A673 (cell line): ENCODE data around the gene KCNJ10. TPM values are rescaled to one million over a fixed set of nuclear protein-coding genes. Genes with fewer than 3 reads are reported as not detected.

Experiments
- BruUV-seq: library from RNA; stranded (reverse); fragments of 400-500 nt; replicated peaks from 2 replicates; lab custom pipeline; 2021; lab: Mats Ljungman, UMichigan
- CTCF ChIA-PET: fragments of 300-600 bp; sonication (Branson Sonifier 250); formaldehyde crosslinking; loops from one replicate; lab custom pipeline; 2022; ENCODE audit warnings: antibody characterized with exemption; lab: Charles Lee
- POLR2A ChIA-PET: fragments of 300-600 bp; sonication (Branson Sonifier 250); formaldehyde crosslinking; loops from one replicate; lab custom pipeline; 2022; ENCODE audit warnings: antibody characterized with exemption; ENCODE audit not compliant: low non-redundant PET; lab: Charles Lee
- DNase-seq: peaks from one replicate; pipeline ENCODE4 v3.0.0-alpha.2; 2015; ENCODE audit warnings: low spot score
- H3K27ac ChIP-seq: fragments of 200-600 bp; sonication (generic); 2 replicates; pipeline ENCODE4 v1.5.1; 2016; ENCODE audit warnings: mixed run types, low read depth, mild to moderate bottlenecking, mixed read lengths, antibody characterized with exemption, low read length; ENCODE audit not compliant: poor library complexity, severe bottlenecking
- H3K27me3 ChIP-seq: fragments of 200-600 bp; sonication (generic); replicated peaks from 2 replicates; pipeline ENCODE4 v1.6.1; 2017; ENCODE audit warnings: mixed run types, low read depth, mild to moderate bottlenecking, mixed read lengths, antibody characterized with exemption, low read length; ENCODE audit not compliant: insufficient read depth, poor library complexity
- H3K36me3 ChIP-seq: fragments of 200-600 bp; sonication (generic); 2 replicates; pipeline ENCODE4 v1.6.1; 2016; ENCODE audit warnings: mixed run types, mild to moderate bottlenecking, mixed read lengths, antibody characterized with exemption, low read length; ENCODE audit not compliant: insufficient read depth, poor library complexity, severe bottlenecking
- H3K4me1 ChIP-seq: fragments of 200-600 bp; sonication (generic); 2 replicates; pipeline ENCODE4 v1.6.1; 2017; ENCODE audit warnings: mixed run types, mild to moderate bottlenecking, mixed read lengths, antibody characterized with exemption, low read length; ENCODE audit not compliant: insufficient read depth, poor library complexity, severe bottlenecking
- H3K4me3 ChIP-seq: fragments of 200-600 bp; sonication (generic); 2 replicates; pipeline ENCODE4 v1.5.1; 2016; ENCODE audit warnings: low read depth, mixed run types, mild to moderate bottlenecking, mixed read lengths, low read length; ENCODE audit not compliant: poor library complexity, severe bottlenecking
- H3K9me3 ChIP-seq: fragments of 200-600 bp; sonication (generic); 2 replicates; pipeline ENCODE4 v1.6.1; 2016; ENCODE audit warnings: mixed run types, low read depth, mild to moderate bottlenecking, mixed read lengths, antibody characterized with exemption, low read length; ENCODE audit not compliant: poor library complexity, severe bottlenecking
- EZH2 ChIP-seq: fragments of 200-600 bp; sonication (generic); IDR thresholded peaks from 2 replicates; pipeline ENCODE4 v1.6.1; 2017; ENCODE audit warnings: borderline replicate concordance, low read depth, mild to moderate bottlenecking, mixed read lengths, antibody characterized with exemption, low read length; ENCODE audit not compliant: poor library complexity, severe bottlenecking
- intact Hi-C: fragments of 100-400 bp; cut with micrococcal nuclease; formaldehyde crosslinking; loops from one replicate; pipeline ENCODE4 v1.10.0; 2022; ENCODE audit not compliant: unreplicated experiment
- total RNA-seq: library from RNA; stranded (reverse); gene quantifications from 2 replicates; pipeline ENCODE4 v1.2.3, GENCODE V29; 2021
- TF ChIP-seq, protein P1 (sequence below): fragments of 300-800, 200-600 bp; sonication (generic); conservative IDR thresholded peaks from 2 replicates; pipeline ENCODE4 v1.5.1; 2017; ENCODE audit warnings: low read depth, mild to moderate bottlenecking, antibody characterized with exemption, low read length, moderate library complexity, mixed read lengths

KCNJ10 gene
- total RNA-seq, 1 experiment from 2014 or later, result not detected

GRCh38 chr1:160064746-160065145 lies 5.2 kb downstream of the KCNJ10 start:
- intact Hi-C loops, result no loop called here
- Histone ChIP-seq H3K4me3 (no peak overlapping the region), H3K27ac (no peak overlapping the region), H3K9me3 (no peaks in the 10 kb centered on the region), H3K27me3 (peaks cover 4% of the 10 kb centered on the region), H3K4me1 (no peaks in the 10 kb centered on the region), H3K36me3 (no peaks in the 10 kb centered on the region)
- TF ChIP-seq EZH2, result no peak
- TF ChIP-seq, protein P1, sequence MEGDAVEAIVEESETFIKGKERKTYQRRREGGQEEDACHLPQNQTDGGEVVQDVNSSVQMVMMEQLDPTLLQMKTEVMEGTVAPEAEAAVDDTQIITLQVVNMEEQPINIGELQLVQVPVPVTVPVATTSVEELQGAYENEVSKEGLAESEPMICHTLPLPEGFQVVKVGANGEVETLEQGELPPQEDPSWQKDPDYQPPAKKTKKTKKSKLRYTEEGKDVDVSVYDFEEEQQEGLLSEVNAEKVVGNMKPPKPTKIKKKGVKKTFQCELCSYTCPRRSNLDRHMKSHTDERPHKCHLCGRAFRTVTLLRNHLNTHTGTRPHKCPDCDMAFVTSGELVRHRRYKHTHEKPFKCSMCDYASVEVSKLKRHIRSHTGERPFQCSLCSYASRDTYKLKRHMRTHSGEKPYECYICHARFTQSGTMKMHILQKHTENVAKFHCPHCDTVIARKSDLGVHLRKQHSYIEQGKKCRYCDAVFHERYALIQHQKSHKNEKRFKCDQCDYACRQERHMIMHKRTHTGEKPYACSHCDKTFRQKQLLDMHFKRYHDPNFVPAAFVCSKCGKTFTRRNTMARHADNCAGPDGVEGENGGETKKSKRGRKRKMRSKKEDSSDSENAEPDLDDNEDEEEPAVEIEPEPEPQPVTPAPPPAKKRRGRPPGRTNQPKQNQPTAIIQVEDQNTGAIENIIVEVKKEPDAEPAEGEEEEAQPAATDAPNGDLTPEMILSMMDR, result no peak
- BruUV-seq, result no TSS peak
- ChIA-PET CTCF (no interaction called here), POLR2A (no interaction called here)
- DNase-seq, result no peak

DNA sequence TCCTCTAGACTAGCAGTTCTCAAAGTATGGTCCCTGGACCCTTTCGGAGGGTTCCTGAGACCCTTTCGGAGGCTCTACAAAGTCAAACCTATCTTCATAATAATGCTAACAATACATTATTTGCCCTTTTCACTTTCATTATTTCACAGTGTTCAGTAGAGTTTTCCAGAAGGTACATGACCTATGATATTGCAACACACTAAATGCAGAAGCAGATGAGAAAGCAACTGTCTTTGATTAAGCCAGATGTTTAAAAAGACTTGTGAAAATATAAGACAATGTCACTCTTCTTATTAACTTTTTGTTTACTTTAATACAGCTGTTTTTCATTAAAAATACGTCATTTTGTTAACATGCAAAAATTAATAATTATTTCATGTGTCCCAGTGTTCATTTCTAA lies 5.8 kb downstream of the KCNJ10 start:
- Histone ChIP-seq H3K27ac (no peak overlapping the region), H3K36me3 (no peaks in the 10 kb centered on the region), H3K9me3 (no peaks in the 10 kb centered on the region), H3K27me3 (peaks cover 4% of the 10 kb centered on the region), H3K4me3 (no peak overlapping the region), H3K4me1 (no peaks in the 10 kb centered on the region)
- CTCF ChIA-PET, result interaction anchor here (1.2 kb wide), 1 partner anchor 21 kb away, joined by 3 read pairs; no protein-coding TSS in a partner anchor
- TF ChIP-seq EZH2, result no peak
- TF ChIP-seq, protein P1, result no peak
- no peak for DNase-seq
- intact Hi-C loops, result no loop called here
- no TSS peak for BruUV-seq
- POLR2A ChIA-PET, result no interaction called here

GRCh38 chr1:160063176-160063575 lies 6.8 kb downstream of the KCNJ10 start:
- H3K4me1 ChIP-seq, result no peaks in the 10 kb centered on the region
- ChIA-PET POLR2A (no interaction called here), CTCF (interaction anchor here (0.7 to 1.2 kb wide), 2 partner anchors 15 to 22 kb away, joined by 3 read pairs; no protein-coding TSS in a partner anchor)
- H3K4me3 ChIP-seq, result no peak overlapping the region
- peaks cover 4% of the 10 kb centered on the region for H3K27me3 ChIP-seq
- BruUV-seq, result no TSS peak
- no peaks in the 10 kb centered on the region for H3K36me3 ChIP-seq
- DNase-seq, result no peak
- intact Hi-C loops, result no loop called here
- TF ChIP-seq, protein P1, result no peak
- H3K9me3 ChIP-seq, result no peaks in the 10 kb centered on the region
- H3K27ac ChIP-seq, result no peak overlapping the region
